Measurements from ENCODE around the gene ADAMTS19. TPM values are rescaled to one million over a fixed set of nuclear protein-coding genes. Genes with fewer than 3 reads are reported as not detected.
"Not testable (repeated sequence)": the region's sequence is repeated elsewhere in the genome, so short reads cannot be mapped to it uniquely, and the experiment has no call there.

Gene ADAMTS19
- total RNA-seq, 1 donor from 2014 or later: 22.1 TPM

DNA sequence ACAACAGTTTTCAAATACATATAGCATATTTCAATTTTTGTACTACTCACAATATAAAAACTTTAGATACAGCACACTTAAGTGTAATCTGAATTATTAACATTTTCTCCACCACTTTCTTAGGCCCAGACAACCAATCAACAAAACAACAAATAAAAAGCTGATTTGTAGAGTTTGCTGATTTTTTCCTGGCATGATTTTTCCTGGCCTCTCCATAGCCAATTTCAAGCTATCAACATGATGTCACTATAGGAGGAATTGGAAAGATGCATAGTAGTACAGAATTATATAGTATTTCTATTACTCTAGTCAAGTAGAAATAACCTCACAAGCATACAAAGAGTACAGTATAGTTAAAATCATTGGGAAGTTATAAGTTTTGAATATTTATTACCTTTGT is 35.1 kb upstream of the ADAMTS19 start:
- Mint-ChIP-seq H3K4me1 (ENCODE audit: low read depth, unreplicated experiment) (peaks cover 2% of the 10 kb centered on the region), H3K27ac (ENCODE audit: unreplicated experiment) (no peak overlapping the region), H3K9me3 (ENCODE audit: unreplicated experiment) (no peaks in the 10 kb centered on the region), H3K36me3 (ENCODE audit: unreplicated experiment) (no peaks in the 10 kb centered on the region), H3K27me3 (ENCODE audit: unreplicated experiment) (peaks cover 2% of the 10 kb centered on the region), H3K4me3 (ENCODE audit: unreplicated experiment) (no peak overlapping the region)
- TF ChIP-seq, protein P1, sequence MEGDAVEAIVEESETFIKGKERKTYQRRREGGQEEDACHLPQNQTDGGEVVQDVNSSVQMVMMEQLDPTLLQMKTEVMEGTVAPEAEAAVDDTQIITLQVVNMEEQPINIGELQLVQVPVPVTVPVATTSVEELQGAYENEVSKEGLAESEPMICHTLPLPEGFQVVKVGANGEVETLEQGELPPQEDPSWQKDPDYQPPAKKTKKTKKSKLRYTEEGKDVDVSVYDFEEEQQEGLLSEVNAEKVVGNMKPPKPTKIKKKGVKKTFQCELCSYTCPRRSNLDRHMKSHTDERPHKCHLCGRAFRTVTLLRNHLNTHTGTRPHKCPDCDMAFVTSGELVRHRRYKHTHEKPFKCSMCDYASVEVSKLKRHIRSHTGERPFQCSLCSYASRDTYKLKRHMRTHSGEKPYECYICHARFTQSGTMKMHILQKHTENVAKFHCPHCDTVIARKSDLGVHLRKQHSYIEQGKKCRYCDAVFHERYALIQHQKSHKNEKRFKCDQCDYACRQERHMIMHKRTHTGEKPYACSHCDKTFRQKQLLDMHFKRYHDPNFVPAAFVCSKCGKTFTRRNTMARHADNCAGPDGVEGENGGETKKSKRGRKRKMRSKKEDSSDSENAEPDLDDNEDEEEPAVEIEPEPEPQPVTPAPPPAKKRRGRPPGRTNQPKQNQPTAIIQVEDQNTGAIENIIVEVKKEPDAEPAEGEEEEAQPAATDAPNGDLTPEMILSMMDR (IDR thresholded peaks at IDR 0.05; ENCODE audit: partially characterized antibody, unreplicated experiment): no peak
- DNase-seq: no peak

DNA sequence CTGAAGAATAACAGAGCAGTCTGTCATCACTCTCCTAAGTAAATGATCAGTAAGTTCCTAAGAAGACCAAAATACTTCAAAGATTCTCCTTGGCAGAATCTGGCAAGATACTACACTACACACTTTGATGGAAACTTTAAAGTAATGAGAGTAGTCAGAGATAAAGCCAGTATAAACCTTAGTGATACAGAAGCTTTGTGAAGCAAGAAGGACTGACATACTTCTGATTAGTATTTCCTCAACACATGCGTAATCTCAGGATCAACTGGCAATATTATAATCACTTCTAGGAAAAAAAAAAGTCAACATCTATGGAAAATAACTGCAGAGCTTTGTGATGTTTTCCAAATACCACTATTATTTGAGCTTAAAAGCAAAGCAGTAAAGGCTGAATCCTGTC is 34.0 kb upstream of the ADAMTS19 start:
- Mint-ChIP-seq H3K4me1 (ENCODE audit: low read depth, unreplicated experiment) (peaks cover 2% of the 10 kb centered on the region), H3K27ac (ENCODE audit: unreplicated experiment) (no peak overlapping the region), H3K4me3 (ENCODE audit: unreplicated experiment) (no peak overlapping the region), H3K9me3 (ENCODE audit: unreplicated experiment) (no peaks in the 10 kb centered on the region), H3K27me3 (ENCODE audit: unreplicated experiment) (peaks cover 2% of the 10 kb centered on the region), H3K36me3 (ENCODE audit: unreplicated experiment) (no peaks in the 10 kb centered on the region)
- no peak for DNase-seq
- TF ChIP-seq, protein P1 (IDR thresholded peaks at IDR 0.05; ENCODE audit: partially characterized antibody, unreplicated experiment): no peak

DNA sequence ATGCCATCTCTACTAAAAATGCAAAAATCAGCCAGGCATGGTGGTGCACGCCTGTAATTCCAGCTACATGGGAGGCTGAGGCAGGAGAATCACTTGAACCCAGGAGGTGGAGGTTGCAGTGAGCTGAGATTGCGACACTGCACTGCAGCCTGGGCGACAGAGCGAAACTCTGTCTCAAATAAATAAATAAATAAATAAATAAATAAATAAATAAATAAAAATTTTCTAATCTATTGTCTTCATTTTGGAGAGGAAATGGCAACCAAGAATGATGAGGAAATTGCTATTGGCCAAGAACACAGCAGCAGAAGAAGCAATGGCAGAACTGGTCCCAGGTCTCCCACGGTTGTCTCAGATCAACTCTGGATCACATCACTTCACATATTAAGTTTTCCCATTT is 31.5 kb upstream of the ADAMTS19 start:
- not testable (repeated sequence) for H3K27ac Mint-ChIP-seq (ENCODE audit: unreplicated experiment)

DNA sequence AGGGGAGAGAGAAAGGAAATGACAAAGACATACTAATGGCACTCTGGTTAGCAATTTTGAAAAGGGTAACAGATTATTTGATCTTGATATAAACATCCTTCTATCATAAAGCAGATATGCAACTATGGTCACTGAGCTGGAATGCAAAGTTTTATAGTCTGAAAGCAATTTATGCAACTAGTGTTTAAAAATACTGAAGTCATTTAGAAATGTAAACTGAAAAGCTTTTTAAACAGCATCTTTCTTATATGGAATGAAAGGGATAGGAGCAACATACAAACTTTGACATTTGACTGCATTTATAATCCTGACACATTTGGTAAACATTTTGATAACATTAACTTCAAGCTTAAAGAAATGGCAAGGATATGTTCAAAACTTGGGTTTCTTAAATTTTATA is 28.7 kb upstream of the ADAMTS19 start:
- Mint-ChIP-seq H3K4me3 (ENCODE audit: unreplicated experiment) (no peak overlapping the region), H3K27ac (ENCODE audit: unreplicated experiment) (no peak overlapping the region), H3K27me3 (ENCODE audit: unreplicated experiment) (no peaks in the 10 kb centered on the region), H3K9me3 (ENCODE audit: unreplicated experiment) (no peaks in the 10 kb centered on the region), H3K4me1 (ENCODE audit: low read depth, unreplicated experiment) (no peaks in the 10 kb centered on the region), H3K36me3 (ENCODE audit: unreplicated experiment) (no peaks in the 10 kb centered on the region)
- TF ChIP-seq, protein P1 (IDR thresholded peaks at IDR 0.05; ENCODE audit: partially characterized antibody, unreplicated experiment): no peak
- no peak for DNase-seq

More for the DNA sequence above, 31.5 kb upstream of the ADAMTS19 start:
- not testable (repeated sequence) for H3K27me3 Mint-ChIP-seq (ENCODE audit: unreplicated experiment); H3K9me3 Mint-ChIP-seq (ENCODE audit: unreplicated experiment); H3K4me3 Mint-ChIP-seq (ENCODE audit: unreplicated experiment); DNase-seq; H3K36me3 Mint-ChIP-seq (ENCODE audit: unreplicated experiment); H3K4me1 Mint-ChIP-seq (ENCODE audit: low read depth, unreplicated experiment)

GRCh38 chr5:129438322-129438721 is 21.8 kb upstream of the ADAMTS19 start:
- Mint-ChIP-seq H3K36me3 (ENCODE audit: unreplicated experiment) (no peaks in the 10 kb centered on the region), H3K27ac (ENCODE audit: unreplicated experiment) (no peak overlapping the region), H3K27me3 (ENCODE audit: unreplicated experiment) (no peaks in the 10 kb centered on the region), H3K4me1 (ENCODE audit: low read depth, unreplicated experiment) (no peaks in the 10 kb centered on the region), H3K9me3 (ENCODE audit: unreplicated experiment) (no peaks in the 10 kb centered on the region), H3K4me3 (ENCODE audit: unreplicated experiment) (no peak overlapping the region)
- TF ChIP-seq, protein P1 (IDR thresholded peaks at IDR 0.05; ENCODE audit: partially characterized antibody, unreplicated experiment): no peak
- DNase-seq: no peak

DNA sequence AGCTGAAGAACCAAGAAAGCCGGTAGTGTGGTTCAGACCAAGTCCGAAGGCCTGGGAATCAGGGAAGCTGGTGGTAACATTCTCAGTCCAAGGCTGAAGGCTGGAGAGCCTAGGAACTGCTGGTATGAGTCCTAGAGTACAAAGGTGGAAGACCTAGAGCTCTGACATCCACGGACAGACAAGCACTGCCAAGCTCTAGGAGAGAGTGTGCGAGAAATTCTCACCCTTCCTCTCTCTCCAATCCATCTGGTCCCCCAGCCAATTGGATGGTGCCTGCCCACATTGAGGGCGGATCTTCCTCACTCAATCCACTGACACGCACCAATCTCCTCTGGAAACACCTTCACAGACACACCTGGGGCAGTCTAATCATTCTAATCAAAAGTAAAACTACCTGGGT is 19.7 kb upstream of the ADAMTS19 start:
- no peak for DNase-seq
- H3K36me3 Mint-ChIP-seq (ENCODE audit: unreplicated experiment): no peaks in the 10 kb centered on the region
- H3K4me1 Mint-ChIP-seq (ENCODE audit: low read depth, unreplicated experiment): no peaks in the 10 kb centered on the region
- no peaks in the 10 kb centered on the region for H3K27me3 Mint-ChIP-seq (ENCODE audit: unreplicated experiment)
- H3K27ac Mint-ChIP-seq (ENCODE audit: unreplicated experiment): no peak overlapping the region
- no peaks in the 10 kb centered on the region for H3K9me3 Mint-ChIP-seq (ENCODE audit: unreplicated experiment)
- TF ChIP-seq, protein P1 (IDR thresholded peaks at IDR 0.05; ENCODE audit: partially characterized antibody, unreplicated experiment): no peak
- no peak overlapping the region for H3K4me3 Mint-ChIP-seq (ENCODE audit: unreplicated experiment)
